ENCODE measurements around the gene PPP3CA.

Gene PPP3CA

DNA sequence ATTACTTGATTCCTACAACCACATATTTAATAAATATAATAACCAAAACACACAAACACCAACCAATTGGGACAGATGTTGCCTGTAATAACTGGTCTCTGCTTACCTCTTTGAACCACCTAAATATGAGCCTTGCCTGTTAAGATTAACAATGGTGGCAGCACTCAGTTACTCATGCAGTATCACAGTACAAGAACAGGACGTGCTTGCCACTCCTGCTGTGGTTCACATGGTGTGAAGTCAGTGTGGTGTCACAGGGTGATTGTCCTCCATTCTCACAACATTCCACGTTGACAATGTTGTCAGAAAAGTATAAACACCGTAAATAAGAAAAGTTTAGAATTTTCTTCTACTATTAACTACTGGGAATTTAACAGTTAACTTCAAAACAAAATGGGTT is 365.0 kb downstream of the PPP3CA start:
- no peak overlapping the region for H2BK12ac ChIP-seq (ENCODE audit: low read length)
- H2BK120ac ChIP-seq (ENCODE audit: insufficient read depth, low read length, poor library complexity), result no peak overlapping the region
- H3K4ac ChIP-seq (ENCODE audit: low read depth, low read length), result no peak overlapping the region

GRCh38 chr4:100981447-100982204 is 365.7 kb downstream of the PPP3CA start:
- Histone ChIP-seq H3K27me3 (ENCODE audit: insufficient read depth, low read length) (no peaks in the 10 kb centered on the region), H3K18ac (ENCODE audit: low read length) (no peak overlapping the region), H3K36me3 (ENCODE audit: control insufficient read depth in 1 of 2, insufficient read depth in 2 of 2, low read length in 2 of 2) (no peaks in the 10 kb centered on the region), H2AK5ac (ENCODE audit: low read length) (no peak overlapping the region), H4K91ac (ENCODE audit: low read depth, low read length) (no peak overlapping the region), H3K27ac (ENCODE audit: low read depth, low read length) (no peak overlapping the region), H3K4me2 (ENCODE audit: low read length) (no peak overlapping the region), H2AFZ (ENCODE audit: insufficient read depth, low read length, poor library complexity) (no peak overlapping the region), H3K79me1 (ENCODE audit: low read length) (no peaks in the 10 kb centered on the region), H3K4me3 (ENCODE audit: low read depth, low read length) (no peak overlapping the region), H2BK12ac (ENCODE audit: low read length) (no peak overlapping the region), H3K4me1 (ENCODE audit: control insufficient read depth in 1 of 2, insufficient read depth in 2 of 2, low read length in 2 of 2) (no peaks in the 10 kb centered on the region), H3K4ac (ENCODE audit: low read depth, low read length) (no peak overlapping the region), H4K8ac (ENCODE audit: low read depth, low read length) (no peak overlapping the region), H3K23ac (ENCODE audit: low read length) (no peak overlapping the region), H3K9ac (ENCODE audit: low read length) (no peak overlapping the region), H3K79me2 (ENCODE audit: control insufficient read depth, insufficient read depth, low read length, poor library complexity) (no peaks in the 10 kb centered on the region), H2BK120ac (ENCODE audit: insufficient read depth, low read length, poor library complexity) (no peak overlapping the region), H3K9me3 (ENCODE audit: insufficient read depth, low read depth, low read length) (no peaks in the 10 kb centered on the region), H2BK5ac (ENCODE audit: low read depth, low read length, poor library complexity) (no peak overlapping the region), H3K14ac (ENCODE audit: low read length) (no peak overlapping the region), H4K12ac (ENCODE audit: low read depth, low read length) (no peak overlapping the region)
- WGBS (ENCODE audit: extremely low coverage, insufficient coverage, insufficient read length), result no CpG with 5 or more reads among the region's 5 CpGs
- DNase-seq, result peak in 1 of 2 donors; percentile 10

More for the DNA sequence above, 365.0 kb downstream of the PPP3CA start:
- Histone ChIP-seq H3K9me3 (ENCODE audit: insufficient read depth, low read depth, low read length) (no peaks in the 10 kb centered on the region), H4K8ac (ENCODE audit: low read depth, low read length) (no peak overlapping the region), H3K4me3 (ENCODE audit: low read depth, low read length) (no peak overlapping the region), H2BK5ac (ENCODE audit: low read depth, low read length, poor library complexity) (no peak overlapping the region), H3K9ac (ENCODE audit: low read length) (no peak overlapping the region), H3K4me1 (ENCODE audit: control insufficient read depth in 1 of 2, insufficient read depth in 2 of 2, low read length in 2 of 2) (no peaks in the 10 kb centered on the region), H2AK5ac (ENCODE audit: low read length) (no peak overlapping the region), H2AFZ (ENCODE audit: insufficient read depth, low read length, poor library complexity) (no peak overlapping the region), H3K79me2 (ENCODE audit: control insufficient read depth, insufficient read depth, low read length, poor library complexity) (no peaks in the 10 kb centered on the region), H3K18ac (ENCODE audit: low read length) (no peak overlapping the region), H3K23ac (ENCODE audit: low read length) (no peak overlapping the region), H3K36me3 (ENCODE audit: control insufficient read depth in 1 of 2, insufficient read depth in 2 of 2, low read length in 2 of 2) (no peaks in the 10 kb centered on the region), H3K4me2 (ENCODE audit: low read length) (no peak overlapping the region), H3K27me3 (ENCODE audit: insufficient read depth, low read length) (no peaks in the 10 kb centered on the region), H4K91ac (ENCODE audit: low read depth, low read length) (no peak overlapping the region), H4K12ac (ENCODE audit: low read depth, low read length) (no peak overlapping the region), H3K79me1 (ENCODE audit: low read length) (no peaks in the 10 kb centered on the region), H3K27ac (ENCODE audit: low read depth, low read length) (no peak overlapping the region), H3K14ac (ENCODE audit: low read length) (no peak overlapping the region)
- no peak for DNase-seq
- no CpG with 5 or more reads among the region's 3 CpGs for WGBS (ENCODE audit: extremely low coverage, insufficient coverage, insufficient read length)

DNA sequence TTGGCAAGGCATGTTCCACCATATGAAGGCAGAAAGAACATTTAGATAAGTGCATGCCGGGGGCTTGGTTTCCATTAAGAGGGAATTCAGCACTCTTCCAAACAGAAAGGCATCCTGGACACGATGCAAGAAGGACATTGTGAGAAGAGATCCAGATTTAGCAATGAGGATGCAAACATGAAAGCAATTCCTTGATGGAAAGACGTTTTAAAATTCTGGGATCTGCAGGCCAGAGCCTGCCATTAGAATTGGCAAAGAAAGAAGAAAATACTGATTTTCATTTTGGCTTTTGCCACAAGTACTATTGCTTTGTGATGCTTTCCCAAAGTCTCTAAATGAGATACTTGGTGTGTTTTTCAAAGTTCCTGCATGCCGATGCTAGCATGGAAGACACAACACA is 367.6 kb downstream of the PPP3CA start:
- Histone ChIP-seq H3K4me2 (ENCODE audit: low read length) (no peak overlapping the region), H3K79me1 (ENCODE audit: low read length) (no peaks in the 10 kb centered on the region), H3K27ac (ENCODE audit: low read depth, low read length) (no peak overlapping the region), H3K79me2 (ENCODE audit: control insufficient read depth, insufficient read depth, low read length, poor library complexity) (no peaks in the 10 kb centered on the region), H4K12ac (ENCODE audit: low read depth, low read length) (no peak overlapping the region), H3K4ac (ENCODE audit: low read depth, low read length) (no peak overlapping the region), H3K27me3 (ENCODE audit: insufficient read depth, low read length) (no peaks in the 10 kb centered on the region), H3K14ac (ENCODE audit: low read length) (no peak overlapping the region), H4K91ac (ENCODE audit: low read depth, low read length) (no peak overlapping the region), H3K9ac (ENCODE audit: low read length) (no peak overlapping the region), H2AFZ (ENCODE audit: insufficient read depth, low read length, poor library complexity) (no peak overlapping the region), H2BK12ac (ENCODE audit: low read length) (no peak overlapping the region), H2BK5ac (ENCODE audit: low read depth, low read length, poor library complexity) (no peak overlapping the region), H3K18ac (ENCODE audit: low read length) (no peak overlapping the region), H4K8ac (ENCODE audit: low read depth, low read length) (no peak overlapping the region), H3K4me1 (ENCODE audit: control insufficient read depth in 1 of 2, insufficient read depth in 2 of 2, low read length in 2 of 2) (no peaks in the 10 kb centered on the region), H3K36me3 (ENCODE audit: control insufficient read depth in 1 of 2, insufficient read depth in 2 of 2, low read length in 2 of 2) (no peaks in the 10 kb centered on the region), H2BK120ac (ENCODE audit: insufficient read depth, low read length, poor library complexity) (no peak overlapping the region), H3K4me3 (ENCODE audit: low read depth, low read length) (no peak overlapping the region), H2AK5ac (ENCODE audit: low read length) (no peak overlapping the region), H3K9me3 (ENCODE audit: insufficient read depth, low read depth, low read length) (no peaks in the 10 kb centered on the region), H3K23ac (ENCODE audit: low read length) (no peak overlapping the region)
- no peak for DNase-seq
- WGBS (ENCODE audit: extremely low coverage, insufficient coverage, insufficient read length), result no CpG with 5 or more reads among the region's 4 CpGs

DNA sequence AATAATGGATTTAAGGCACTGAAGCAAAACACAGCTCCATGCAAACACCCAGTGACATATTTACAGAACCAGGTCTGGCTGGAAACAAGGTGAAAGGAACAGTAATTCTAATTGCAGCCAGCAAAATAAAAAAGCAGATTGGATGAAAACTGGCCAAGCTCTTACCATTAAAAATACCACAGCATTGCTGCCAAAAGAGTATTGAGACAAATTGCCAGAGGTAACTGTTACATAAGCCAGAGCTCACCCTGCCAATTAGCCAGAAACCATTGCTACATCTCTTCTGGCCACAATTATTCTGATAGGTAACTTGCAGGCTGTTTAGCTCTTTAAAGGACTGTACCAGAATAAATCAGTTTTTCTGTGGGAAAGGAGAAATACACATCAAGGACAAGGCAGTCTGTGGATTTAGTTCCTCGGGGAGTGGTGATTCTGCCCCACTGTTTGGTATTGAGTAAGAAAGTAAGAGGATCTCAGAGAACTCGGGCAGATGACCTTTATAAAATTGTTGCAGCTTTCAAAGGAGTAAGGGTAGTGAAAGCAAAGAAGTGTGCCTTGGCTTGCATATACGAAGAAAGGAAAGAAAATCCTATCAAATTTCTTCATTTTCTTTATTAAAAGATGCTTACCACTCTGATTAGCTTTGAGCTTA is 369.5 kb downstream of the PPP3CA start:
- Histone ChIP-seq H3K4me3 (ENCODE audit: low read depth, low read length) (no peak overlapping the region), H4K91ac (ENCODE audit: low read depth, low read length) (no peak overlapping the region), H2BK5ac (ENCODE audit: low read depth, low read length, poor library complexity) (no peak overlapping the region), H2AK5ac (ENCODE audit: low read length) (no peak overlapping the region), H4K8ac (ENCODE audit: low read depth, low read length) (no peak overlapping the region), H3K79me1 (ENCODE audit: low read length) (no peaks in the 10 kb centered on the region), H2AFZ (ENCODE audit: insufficient read depth, low read length, poor library complexity) (no peak overlapping the region), H3K27me3 (ENCODE audit: insufficient read depth, low read length) (no peaks in the 10 kb centered on the region), H3K36me3 (ENCODE audit: control insufficient read depth in 1 of 2, insufficient read depth in 2 of 2, low read length in 2 of 2) (no peaks in the 10 kb centered on the region), H3K9me3 (ENCODE audit: insufficient read depth, low read depth, low read length) (no peaks in the 10 kb centered on the region), H4K12ac (ENCODE audit: low read depth, low read length) (no peak overlapping the region), H2BK120ac (ENCODE audit: insufficient read depth, low read length, poor library complexity) (no peak overlapping the region), H3K4me1 (ENCODE audit: control insufficient read depth in 1 of 2, insufficient read depth in 2 of 2, low read length in 2 of 2) (no peaks in the 10 kb centered on the region), H3K18ac (ENCODE audit: low read length) (no peak overlapping the region), H3K14ac (ENCODE audit: low read length) (no peak overlapping the region), H3K79me2 (ENCODE audit: control insufficient read depth, insufficient read depth, low read length, poor library complexity) (no peaks in the 10 kb centered on the region), H3K4ac (ENCODE audit: low read depth, low read length) (no peak overlapping the region), H2BK12ac (ENCODE audit: low read length) (no peak overlapping the region), H3K9ac (ENCODE audit: low read length) (no peak overlapping the region), H3K4me2 (ENCODE audit: low read length) (no peak overlapping the region), H3K27ac (ENCODE audit: low read depth, low read length) (no peak overlapping the region), H3K23ac (ENCODE audit: low read length) (no peak overlapping the region)
- no peak for DNase-seq
- WGBS (ENCODE audit: extremely low coverage, insufficient coverage, insufficient read length), result no CpG with 5 or more reads among the region's 3 CpGs
